Muscle of leg (tissue), 11 donors: Measurements from ENCODE around the gene CLCN2. TPM values are rescaled to one million over a fixed set of nuclear protein-coding genes. Genes with fewer than 3 reads are reported as not detected.
A peak's percentile ranks its signal among the peaks of the same experiment; 100 is the strongest.

Experiments used
- DNase-seq: peaks from one replicate; pipeline ENCODE4 v3.0.0; 2013
- H3K27ac ChIP-seq: one replicate; pipeline ENCODE4 v1.5.1; 2013; ENCODE audit warnings: mild to moderate bottlenecking, low read length, control low read depth
- H3K27me3 ChIP-seq: one replicate; pipeline ENCODE4 v1.6.1; 2013; ENCODE audit warnings: low read length; ENCODE audit not compliant: control insufficient read depth, insufficient read depth
- H3K36me3 ChIP-seq: one replicate; pipeline ENCODE4 v1.6.1; 2013; ENCODE audit warnings: low read length; ENCODE audit not compliant: control insufficient read depth, insufficient read depth
- H3K4me1 ChIP-seq: one replicate; pipeline ENCODE4 v1.6.1; 2013; ENCODE audit warnings: low read length; ENCODE audit not compliant: control insufficient read depth, insufficient read depth
- H3K4me3 ChIP-seq: one replicate; pipeline ENCODE4 v1.5.1; 2013; ENCODE audit warnings: low read length, control low read depth
- H3K9me3 ChIP-seq: replicated peaks from 2 replicates; pipeline ENCODE4 v1.6.1; 2013; ENCODE audit warnings: low read depth, low read length; ENCODE audit not compliant: control insufficient read depth
- WGBS: methylation state at CpG from one replicate; pipeline ENCODE4 v1.1.5; 2013; ENCODE audit warnings: missing lambda C conversion rate; ENCODE audit not compliant: insufficient coverage; 5-methylcytosine and 5-hydroxymethylcytosine counted together
- polyA plus RNA-seq, 8 donors: library from polyadenylated mRNA; unstranded; fragments of 120-200 nt; gene quantifications; one replicate each; pipeline versions ENCODE4 v1.2.1 to v1.2.3, GENCODE V29; 2013; ENCODE audit warnings: inconsistent platforms in 1 of 8, low replicate concordance in 1 of 8; ENCODE audit not compliant: insufficient read length in 8 of 8, insufficient read depth in 1 of 8
- total RNA-seq: library from RNA; stranded (reverse); fragments of 120-200 nt; gene quantifications from one replicate; pipeline ENCODE4 v1.2.4, GENCODE V29; 2013

Gene CLCN2
- total and polyA plus RNA-seq, 9 donors, result 2.5 to 5.3 (median 3.9) TPM

- no peak for DNase-seq
- peaks cover 21% of the 10 kb centered on the region for H3K4me1 ChIP-seq
- peak overlapping the region; percentile 65 for H3K4me3 ChIP-seq
- H3K27me3 ChIP-seq, result no peaks in the 10 kb centered on the region
- H3K27ac ChIP-seq, result no peak overlapping the region
- H3K36me3 ChIP-seq, result peaks cover 33% of the 10 kb centered on the region
- WGBS, result 42% methylated on average over 4 of the region's 12 CpGs
- no peaks in the 10 kb centered on the region for H3K9me3 ChIP-seq
These were observed 1.1 kb downstream of the CLCN2 start for GRCh38 chr3:184360070-184360928.

- H3K27ac ChIP-seq, result no peak overlapping the region
- peaks cover 26% of the 10 kb centered on the region for H3K36me3 ChIP-seq
- H3K4me3 ChIP-seq, result no peak overlapping the region
- H3K4me1 ChIP-seq, result peaks cover 21% of the 10 kb centered on the region
- DNase-seq, result no peak
- no peaks in the 10 kb centered on the region for H3K9me3 ChIP-seq
- 45% methylated on average over 8 of the region's 9 CpGs for WGBS
- no peaks in the 10 kb centered on the region for H3K27me3 ChIP-seq
These were observed 1.8 kb downstream of the CLCN2 start for GRCh38 chr3:184359610-184360009.

DNA sequence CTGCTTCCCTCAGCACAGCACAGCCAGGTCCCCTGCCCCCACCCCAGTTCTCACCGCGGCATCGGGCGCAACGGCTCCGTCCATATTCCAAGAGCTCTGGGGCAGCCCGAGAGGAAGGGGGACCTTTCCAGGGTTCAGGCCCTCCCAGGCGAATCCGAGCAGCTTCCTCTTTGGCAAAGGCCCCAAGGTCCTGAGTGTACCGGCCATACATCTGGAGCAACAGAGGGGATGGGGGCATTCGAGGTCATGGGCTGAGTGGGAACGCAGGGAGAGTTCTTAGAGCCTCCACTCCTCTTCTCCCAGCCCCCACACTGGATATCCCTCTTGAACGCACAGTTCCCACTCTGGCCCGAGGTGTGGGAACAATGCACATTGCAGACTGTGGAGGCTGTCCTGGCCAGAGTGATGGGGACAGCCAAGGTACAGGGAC is 2.5 kb downstream of the CLCN2 start:
- Histone ChIP-seq H3K36me3 (peaks cover 23% of the 10 kb centered on the region), H3K4me1 (peaks cover 19% of the 10 kb centered on the region), H3K27ac (no peak overlapping the region), H3K4me3 (no peak overlapping the region), H3K9me3 (no peaks in the 10 kb centered on the region), H3K27me3 (no peaks in the 10 kb centered on the region)
- WGBS, result 48% methylated on average over 11 of the region's 14 CpGs
- DNase-seq, result peak; percentile 46

- H3K9me3 ChIP-seq, result no peaks in the 10 kb centered on the region
- H3K4me1 ChIP-seq, result peaks cover 15% of the 10 kb centered on the region
- H3K36me3 ChIP-seq, result peaks cover 25% of the 10 kb centered on the region
- 87% methylated on average over 9 of the region's 12 CpGs for WGBS
- DNase-seq, result no peak
- H3K27me3 ChIP-seq, result no peaks in the 10 kb centered on the region
- no peak overlapping the region for H3K27ac ChIP-seq
- no peak overlapping the region for H3K4me3 ChIP-seq
These were observed 3.2 kb downstream of the CLCN2 start for GRCh38 chr3:184358124-184358767.

DNA sequence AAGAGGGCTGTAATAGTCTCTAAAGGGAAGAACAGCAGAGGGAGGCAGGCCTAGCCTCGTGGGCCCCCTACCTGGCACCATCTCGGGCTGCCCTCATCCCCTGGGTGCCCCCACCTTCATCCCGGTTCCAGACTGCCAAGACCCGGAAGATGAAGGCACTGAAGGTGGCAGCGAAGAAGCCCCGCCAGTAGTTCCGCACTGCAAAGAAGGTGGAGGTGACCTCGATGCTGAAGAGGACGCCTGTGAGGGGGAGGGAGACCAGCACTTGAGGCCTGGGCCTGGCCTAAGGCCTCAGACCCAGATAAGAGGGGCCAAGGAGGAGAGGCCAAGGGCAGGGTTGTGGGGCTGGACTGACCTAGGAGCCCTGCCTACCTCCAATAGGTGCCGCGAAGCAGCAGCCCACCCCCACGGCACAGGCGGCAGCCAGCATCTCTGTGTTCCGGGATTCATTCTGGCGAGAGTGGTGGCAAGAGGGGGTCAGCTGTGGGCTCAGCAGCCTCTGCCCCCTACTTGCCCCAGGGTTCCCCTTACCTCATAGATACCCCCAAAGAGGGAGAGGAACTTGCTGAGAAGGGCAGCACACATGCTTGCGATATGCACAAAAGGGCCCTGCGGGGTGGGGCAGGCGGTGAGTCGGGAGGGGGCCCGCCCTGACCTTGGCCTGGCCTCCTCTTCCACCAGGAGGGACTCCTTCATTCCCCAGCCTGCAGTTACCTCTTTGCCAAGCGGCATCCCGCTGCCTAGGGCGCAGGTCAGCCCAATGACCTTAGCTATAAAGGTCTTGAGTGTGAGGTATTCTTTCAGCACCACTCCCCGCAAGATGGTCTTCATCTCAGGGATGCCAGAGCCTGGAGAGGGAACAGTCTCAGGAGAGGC is 3.9 kb downstream of the CLCN2 start:
- H3K4me3 ChIP-seq, result no peak overlapping the region
- H3K4me1 ChIP-seq, result peaks cover 15% of the 10 kb centered on the region
- H3K27me3 ChIP-seq, result no peaks in the 10 kb centered on the region
- no peak overlapping the region for H3K27ac ChIP-seq
- WGBS, result 90% methylated on average over 9 of the region's 24 CpGs
- H3K36me3 ChIP-seq, result peaks cover 28% of the 10 kb centered on the region
- DNase-seq, result no peak
- H3K9me3 ChIP-seq, result no peaks in the 10 kb centered on the region

DNA sequence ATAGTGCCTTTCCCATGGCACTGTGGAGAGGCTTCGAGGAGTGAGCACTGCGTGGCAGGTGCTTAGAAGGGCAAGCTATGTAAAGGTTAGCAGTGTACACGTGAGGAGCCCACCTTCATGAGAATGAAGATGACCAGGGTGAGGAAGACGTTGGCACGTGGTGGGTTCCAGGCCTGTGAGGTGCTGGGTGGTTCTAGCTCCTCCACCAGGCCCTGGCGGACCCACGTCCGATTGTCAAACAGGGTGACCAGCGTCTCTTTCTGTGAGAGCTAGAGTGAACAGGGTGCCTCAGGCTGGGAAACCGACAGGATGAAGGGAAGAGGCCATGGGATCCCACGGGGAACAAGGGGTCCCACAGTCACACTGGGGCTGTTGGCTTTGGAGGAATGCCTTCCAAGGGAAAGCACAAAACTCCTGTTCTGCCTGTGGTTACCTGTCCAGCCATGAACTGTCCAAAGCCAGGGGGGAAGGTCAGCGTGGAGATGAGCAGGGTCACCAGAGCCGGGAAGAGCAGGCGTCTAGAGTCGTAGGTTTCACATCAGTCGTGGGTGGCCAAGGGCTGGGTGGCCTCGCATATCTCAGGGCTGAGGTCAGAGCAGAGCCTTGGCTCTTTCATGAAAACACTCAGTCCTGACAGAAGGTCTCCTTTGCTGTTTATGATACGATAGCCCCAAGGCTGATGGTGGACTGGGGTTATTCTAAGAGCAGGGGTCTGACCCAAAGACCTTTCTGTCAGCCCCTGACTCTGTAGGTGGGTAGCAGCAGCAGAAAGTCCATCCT is 6.0 kb downstream of the CLCN2 start:
- WGBS, result 73% methylated on average over 18 of the region's 18 CpGs
- Histone ChIP-seq H3K4me3 (no peak overlapping the region), H3K27ac (no peak overlapping the region), H3K9me3 (no peaks in the 10 kb centered on the region), H3K4me1 (peaks cover 13% of the 10 kb centered on the region), H3K36me3 (peaks cover 32% of the 10 kb centered on the region), H3K27me3 (no peaks in the 10 kb centered on the region)
- DNase-seq, result no peak

GRCh38 chr3:184354754-184355153 is 6.7 kb downstream of the CLCN2 start:
- Histone ChIP-seq H3K4me3 (no peak overlapping the region), H3K36me3 (peaks cover 32% of the 10 kb centered on the region), H3K9me3 (no peaks in the 10 kb centered on the region), H3K27ac (no peak overlapping the region), H3K27me3 (no peaks in the 10 kb centered on the region), H3K4me1 (peaks cover 8% of the 10 kb centered on the region)
- 76% methylated on average over 5 of the region's 8 CpGs for WGBS
- DNase-seq, result no peak

GRCh38 chr3:184354121-184354728 is 7.2 kb downstream of the CLCN2 start:
- Histone ChIP-seq H3K27me3 (no peaks in the 10 kb centered on the region), H3K9me3 (no peaks in the 10 kb centered on the region), H3K27ac (no peak overlapping the region), H3K36me3 (peaks cover 32% of the 10 kb centered on the region), H3K4me3 (no peak overlapping the region), H3K4me1 (peaks cover 8% of the 10 kb centered on the region)
- WGBS, result 70% methylated on average over 12 of the region's 18 CpGs
- DNase-seq, result peak; percentile 41

- Histone ChIP-seq H3K36me3 (peaks cover 32% of the 10 kb centered on the region), H3K4me1 (peaks cover 6% of the 10 kb centered on the region), H3K4me3 (no peak overlapping the region), H3K9me3 (no peaks in the 10 kb centered on the region), H3K27me3 (no peaks in the 10 kb centered on the region), H3K27ac (no peak overlapping the region)
- DNase-seq, result no peak
- WGBS, result 87% methylated on average over 11 of the region's 11 CpGs
These were observed 7.9 kb downstream of the CLCN2 start for GRCh38 chr3:184353546-184353941.
